ENCODE data around the gene MAP6. TPM values are rescaled to one million over a fixed set of nuclear protein-coding genes. Genes with fewer than 3 reads are reported as not detected.
A peak's percentile ranks its signal among the peaks of the same experiment; 100 is the strongest.

The MAP6 gene
- total RNA-seq, 1 donor from 2014 or later: 3.3 TPM

DNA sequence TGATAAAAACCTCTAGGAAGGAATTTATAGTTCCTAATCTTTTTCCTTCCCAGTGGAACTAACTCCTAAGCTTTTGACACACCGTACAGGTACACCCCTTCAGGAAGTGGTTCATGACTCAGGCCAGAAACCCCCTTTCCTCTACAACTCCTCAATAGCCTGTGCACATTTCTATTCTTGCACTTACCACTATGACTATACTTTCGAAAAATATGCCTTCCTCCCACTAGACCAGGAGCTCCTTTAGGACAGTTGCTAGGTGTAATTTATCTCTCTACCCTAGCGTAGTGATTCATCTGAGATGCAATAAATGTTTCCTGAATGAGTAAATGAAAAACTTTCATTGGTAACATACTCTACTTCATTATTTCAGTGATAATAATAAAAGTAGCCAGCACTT, 14.5 kb downstream of the MAP6 start:
- Histone ChIP-seq H3K4me3 (ENCODE audit: low read depth, low read length) (no peak overlapping the region), H3K27me3 (ENCODE audit: control insufficient read depth, insufficient read depth, low read length) (no peaks in the 10 kb centered on the region), H3K36me3 (ENCODE audit: control insufficient read depth, insufficient read depth, low read length) (no peaks in the 10 kb centered on the region)
- TF ChIP-seq, protein P1, sequence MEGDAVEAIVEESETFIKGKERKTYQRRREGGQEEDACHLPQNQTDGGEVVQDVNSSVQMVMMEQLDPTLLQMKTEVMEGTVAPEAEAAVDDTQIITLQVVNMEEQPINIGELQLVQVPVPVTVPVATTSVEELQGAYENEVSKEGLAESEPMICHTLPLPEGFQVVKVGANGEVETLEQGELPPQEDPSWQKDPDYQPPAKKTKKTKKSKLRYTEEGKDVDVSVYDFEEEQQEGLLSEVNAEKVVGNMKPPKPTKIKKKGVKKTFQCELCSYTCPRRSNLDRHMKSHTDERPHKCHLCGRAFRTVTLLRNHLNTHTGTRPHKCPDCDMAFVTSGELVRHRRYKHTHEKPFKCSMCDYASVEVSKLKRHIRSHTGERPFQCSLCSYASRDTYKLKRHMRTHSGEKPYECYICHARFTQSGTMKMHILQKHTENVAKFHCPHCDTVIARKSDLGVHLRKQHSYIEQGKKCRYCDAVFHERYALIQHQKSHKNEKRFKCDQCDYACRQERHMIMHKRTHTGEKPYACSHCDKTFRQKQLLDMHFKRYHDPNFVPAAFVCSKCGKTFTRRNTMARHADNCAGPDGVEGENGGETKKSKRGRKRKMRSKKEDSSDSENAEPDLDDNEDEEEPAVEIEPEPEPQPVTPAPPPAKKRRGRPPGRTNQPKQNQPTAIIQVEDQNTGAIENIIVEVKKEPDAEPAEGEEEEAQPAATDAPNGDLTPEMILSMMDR (IDR thresholded peaks at IDR 0.05; ENCODE audit: insufficient read depth, low read length, poor library complexity, severe bottlenecking): no peak
- peak; percentile 48 for DNase-seq (ENCODE audit: low read depth)

DNA sequence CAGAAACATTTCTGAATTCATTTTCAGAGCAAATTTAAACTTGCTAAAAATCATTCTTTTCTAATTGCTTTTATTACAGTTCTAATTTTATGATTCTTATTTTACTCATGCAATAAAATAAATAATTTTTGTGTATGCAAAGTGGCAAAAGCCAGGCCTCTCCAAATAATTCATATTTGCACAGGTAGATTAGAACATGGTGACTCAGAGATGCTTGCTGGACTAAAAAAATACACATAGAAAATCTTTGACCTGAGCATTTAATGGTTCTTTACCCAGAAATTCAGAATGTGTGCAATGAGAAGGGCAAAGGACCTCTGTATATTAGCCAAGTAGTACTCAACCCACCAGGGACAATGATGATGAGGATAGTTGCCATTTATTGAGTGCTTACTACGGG, 15.3 kb downstream of the MAP6 start:
- TF ChIP-seq, protein P1 (IDR thresholded peaks at IDR 0.05; ENCODE audit: insufficient read depth, low read length, poor library complexity, severe bottlenecking): no peak
- DNase-seq (ENCODE audit: low read depth): no peak
- H3K4me3 ChIP-seq (ENCODE audit: low read depth, low read length): no peak overlapping the region

DNA sequence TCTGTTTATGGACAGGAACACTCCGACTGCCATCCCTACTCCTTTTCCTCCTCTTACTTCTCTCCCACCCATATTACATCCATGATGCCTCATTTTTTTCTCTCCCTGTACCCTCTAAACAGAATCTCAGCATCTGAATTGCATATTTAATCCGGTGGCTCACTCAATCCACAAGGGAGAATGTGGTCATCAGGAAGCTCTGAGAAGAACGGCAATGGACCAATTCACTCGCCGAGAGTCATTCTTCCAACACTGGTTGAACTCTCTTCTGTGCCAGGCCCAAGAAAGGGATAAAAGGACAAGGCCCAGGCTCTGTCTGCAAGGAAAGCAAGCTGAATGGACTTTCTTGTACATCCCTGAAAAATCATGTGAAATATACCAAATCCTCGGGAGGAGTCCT, 15.9 kb downstream of the MAP6 start:
- Histone ChIP-seq H3K4me3 (ENCODE audit: low read depth, low read length) (no peak overlapping the region), H3K27me3 (ENCODE audit: control insufficient read depth, insufficient read depth, low read length) (no peaks in the 10 kb centered on the region), H3K36me3 (ENCODE audit: control insufficient read depth, insufficient read depth, low read length) (no peaks in the 10 kb centered on the region)
- DNase-seq (ENCODE audit: low read depth): no peak
- TF ChIP-seq, protein P1 (IDR thresholded peaks at IDR 0.05; ENCODE audit: insufficient read depth, low read length, poor library complexity, severe bottlenecking): no peak

More for the DNA sequence above, 15.3 kb downstream of the MAP6 start:
- H3K36me3 ChIP-seq (ENCODE audit: control insufficient read depth, insufficient read depth, low read length): no peaks in the 10 kb centered on the region
- H3K27me3 ChIP-seq (ENCODE audit: control insufficient read depth, insufficient read depth, low read length): no peaks in the 10 kb centered on the region

DNA sequence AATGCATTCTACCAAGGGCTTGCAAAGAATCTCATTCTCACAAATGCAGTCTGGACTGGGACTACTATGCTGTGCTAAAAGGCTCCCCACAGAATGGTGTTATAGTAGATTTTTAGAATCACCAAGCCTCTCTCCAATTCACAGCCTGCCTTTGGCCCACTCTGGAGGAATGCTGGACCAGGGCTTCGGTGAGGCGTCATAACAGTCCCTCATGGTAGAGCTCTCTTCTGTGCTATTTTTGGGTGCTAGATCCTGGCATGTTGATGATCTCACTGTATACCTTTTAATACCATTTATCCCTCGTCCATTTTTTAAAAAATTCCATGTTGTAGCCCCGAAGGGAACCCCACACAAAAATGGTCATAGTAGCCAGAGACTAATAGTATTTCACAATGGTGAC, 17.6 kb downstream of the MAP6 start:
- Histone ChIP-seq H3K36me3 (ENCODE audit: control insufficient read depth, insufficient read depth, low read length) (no peaks in the 10 kb centered on the region), H3K27me3 (ENCODE audit: control insufficient read depth, insufficient read depth, low read length) (no peaks in the 10 kb centered on the region), H3K4me3 (ENCODE audit: low read depth, low read length) (no peak overlapping the region)
- no peak for DNase-seq (ENCODE audit: low read depth)
- TF ChIP-seq, protein P1 (IDR thresholded peaks at IDR 0.05; ENCODE audit: insufficient read depth, low read length, poor library complexity, severe bottlenecking): no peak

DNA sequence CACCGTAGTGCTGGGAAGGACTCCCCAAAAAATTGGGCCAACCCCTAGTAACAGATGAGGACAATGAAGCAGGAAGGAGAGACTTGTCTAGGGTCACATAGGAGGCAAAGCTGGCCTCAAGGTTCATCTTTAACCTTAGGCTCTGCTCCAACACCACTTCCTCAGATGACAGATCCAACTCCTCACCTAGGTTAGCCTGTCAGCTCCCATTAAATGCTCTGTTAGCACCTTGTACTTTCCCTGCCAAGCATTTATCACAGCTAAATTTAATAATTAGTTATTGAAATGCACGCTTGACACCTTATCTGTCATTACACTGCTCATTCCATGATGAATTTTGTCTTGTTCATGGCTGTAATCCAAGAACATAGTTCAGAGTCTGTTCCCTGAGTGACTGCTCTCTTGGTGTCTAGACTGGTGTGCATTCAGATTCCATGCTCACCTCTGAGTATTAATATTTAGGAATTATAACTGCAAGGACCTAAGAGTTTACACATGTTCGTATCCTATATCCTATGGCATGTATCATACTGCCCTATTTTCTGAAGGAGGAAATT, 18.6 kb downstream of the MAP6 start:
- no peak for DNase-seq (ENCODE audit: low read depth)
- TF ChIP-seq, protein P1 (IDR thresholded peaks at IDR 0.05; ENCODE audit: insufficient read depth, low read length, poor library complexity, severe bottlenecking): no peak
- no peaks in the 10 kb centered on the region for H3K36me3 ChIP-seq (ENCODE audit: control insufficient read depth, insufficient read depth, low read length)

DNA sequence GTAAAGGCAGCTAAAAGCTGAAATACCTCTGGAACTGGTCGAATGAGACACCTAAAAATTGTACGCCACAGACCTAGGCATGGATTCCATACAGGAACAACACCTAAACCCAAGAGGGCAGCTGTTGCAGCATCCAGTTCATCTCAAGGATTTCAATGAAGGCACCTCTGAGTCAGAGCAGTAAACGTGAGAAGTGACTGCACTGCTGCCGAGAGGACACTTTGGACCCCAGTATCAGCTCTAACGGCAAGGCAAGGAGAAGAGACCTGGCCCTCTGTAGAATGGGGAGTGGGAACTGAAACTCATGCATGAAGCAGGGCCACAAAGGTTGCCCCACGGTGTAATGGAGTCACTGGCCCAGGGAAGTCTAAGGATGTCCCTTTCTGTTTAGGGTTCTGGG, 23.9 kb downstream of the MAP6 start:
- Histone ChIP-seq H3K4me3 (ENCODE audit: low read depth, low read length) (no peak overlapping the region), H3K27me3 (ENCODE audit: control insufficient read depth, insufficient read depth, low read length) (no peaks in the 10 kb centered on the region), H3K36me3 (ENCODE audit: control insufficient read depth, insufficient read depth, low read length) (no peaks in the 10 kb centered on the region)
- TF ChIP-seq, protein P1 (IDR thresholded peaks at IDR 0.05; ENCODE audit: insufficient read depth, low read length, poor library complexity, severe bottlenecking): no peak
- no peak for DNase-seq (ENCODE audit: low read depth)

More for the DNA sequence above, 18.6 kb downstream of the MAP6 start:
- Histone ChIP-seq H3K4me3 (ENCODE audit: low read depth, low read length) (no peak overlapping the region), H3K27me3 (ENCODE audit: control insufficient read depth, insufficient read depth, low read length) (no peaks in the 10 kb centered on the region)

All from kidney epithelial cell (primary cell).